Mucosa of stomach (tissue), 1 donor: ENCODE measurements around the gene CASP2.

Experiments
- H3K27me3 ChIP-seq: one replicate; pipeline ENCODE4 v1.7.0; 2013; ENCODE audit warnings: mild to moderate bottlenecking, low read length; ENCODE audit not compliant: control insufficient read depth, insufficient read depth
- H3K36me3 ChIP-seq: one replicate; pipeline ENCODE4 v1.7.0; 2013; ENCODE audit warnings: low read length; ENCODE audit not compliant: control insufficient read depth, insufficient read depth
- H3K4me1 ChIP-seq: one replicate; pipeline ENCODE4 v1.7.0; 2013; ENCODE audit warnings: mild to moderate bottlenecking, low read length; ENCODE audit not compliant: control insufficient read depth, insufficient read depth
- H3K4me3 ChIP-seq: one replicate; pipeline ENCODE4 v1.7.0; 2013; ENCODE audit warnings: low read length
- H3K9ac ChIP-seq: one replicate; pipeline ENCODE4 v1.7.0; 2013; ENCODE audit warnings: mild to moderate bottlenecking, low read length, moderate library complexity
- H3K9me3 ChIP-seq: one replicate; pipeline ENCODE4 v1.7.0; 2013; ENCODE audit warnings: mild to moderate bottlenecking, low read length, moderate library complexity; ENCODE audit not compliant: control insufficient read depth
- donor health status: Pancreatic carcinoma.

Gene CASP2

GRCh38 chr7:143351060-143351459 is 62.9 kb downstream of the CASP2 start:
- no peak overlapping the region for H3K9ac ChIP-seq

GRCh38 chr7:143351574-143351973 is 63.4 kb downstream of the CASP2 start:
- Histone ChIP-seq H3K36me3 (no peaks in the 10 kb centered on the region), H3K4me3 (no peak overlapping the region), H3K9ac (no peak overlapping the region), H3K27me3 (no peaks in the 10 kb centered on the region), H3K9me3 (no peaks in the 10 kb centered on the region), H3K4me1 (no peaks in the 10 kb centered on the region)

More at GRCh38 chr7:143351060-143351459, 62.9 kb downstream of the CASP2 start:
- Histone ChIP-seq H3K4me3 (no peak overlapping the region), H3K27me3 (no peaks in the 10 kb centered on the region), H3K36me3 (no peaks in the 10 kb centered on the region), H3K9me3 (no peaks in the 10 kb centered on the region), H3K4me1 (no peaks in the 10 kb centered on the region)

- Histone ChIP-seq H3K27me3 (no peaks in the 10 kb centered on the region), H3K36me3 (no peaks in the 10 kb centered on the region), H3K4me1 (no peaks in the 10 kb centered on the region), H3K9ac (no peak overlapping the region), H3K4me3 (no peak overlapping the region), H3K9me3 (no peaks in the 10 kb centered on the region)
Measured at GRCh38 chr7:143352531-143353002, 64.4 kb downstream of the CASP2 start.

GRCh38 chr7:143354376-143354775 is 66.2 kb downstream of the CASP2 start:
- no peak overlapping the region for H3K4me3 ChIP-seq
- no peaks in the 10 kb centered on the region for H3K4me1 ChIP-seq
- peaks cover 7% of the 10 kb centered on the region for H3K27me3 ChIP-seq
- H3K36me3 ChIP-seq = no peaks in the 10 kb centered on the region
- H3K9me3 ChIP-seq = no peaks in the 10 kb centered on the region
- no peak overlapping the region for H3K9ac ChIP-seq

GRCh38 chr7:143354965-143355364 is 66.8 kb downstream of the CASP2 start:
- no peak overlapping the region for H3K4me3 ChIP-seq
- no peaks in the 10 kb centered on the region for H3K4me1 ChIP-seq
- no peaks in the 10 kb centered on the region for H3K36me3 ChIP-seq
- H3K27me3 ChIP-seq = peaks cover 10% of the 10 kb centered on the region
- no peak overlapping the region for H3K9ac ChIP-seq
- H3K9me3 ChIP-seq = no peaks in the 10 kb centered on the region

- no peaks in the 10 kb centered on the region for H3K36me3 ChIP-seq
- no peaks in the 10 kb centered on the region for H3K4me1 ChIP-seq
- no peak overlapping the region for H3K4me3 ChIP-seq
- no peak overlapping the region for H3K9ac ChIP-seq
- no peaks in the 10 kb centered on the region for H3K9me3 ChIP-seq
- peaks cover 16% of the 10 kb centered on the region for H3K27me3 ChIP-seq
Measured at GRCh38 chr7:143355450-143356385, 67.6 kb downstream of the CASP2 start.

- peaks cover 2% of the 10 kb centered on the region for H3K4me1 ChIP-seq
- no peak overlapping the region for H3K4me3 ChIP-seq
- no peaks in the 10 kb centered on the region for H3K9me3 ChIP-seq
- H3K27me3 ChIP-seq = peaks cover 24% of the 10 kb centered on the region
- H3K36me3 ChIP-seq = no peaks in the 10 kb centered on the region
- no peak overlapping the region for H3K9ac ChIP-seq
Measured at GRCh38 chr7:143356414-143357050, 68.4 kb downstream of the CASP2 start.
